Breast epithelium (tissue), 4 donors: Measurements from ENCODE around the gene CCDC102A. TPM values are rescaled to one million over a fixed set of nuclear protein-coding genes. Genes with fewer than 3 reads are reported as not detected.

Experiments used
- DNase-seq, 2 donors: peaks; one replicate each; pipeline ENCODE4 v3.0.0-alpha.2; 2019; ENCODE audit warnings: low spot score in 2 of 2
- H3K27ac ChIP-seq, 2 donors: fragments of 200-600 bp; sonication (generic) in 1 of 2; one replicate each; pipeline ENCODE4 v1.5.1; 2016 to 2019; ENCODE audit warnings: mild to moderate bottlenecking in 1 of 2
- H3K27me3 ChIP-seq, 2 donors: fragments of 200-600 bp; sonication (generic) in 1 of 2; one replicate each; pipeline versions ENCODE4 v1.5.1 to v1.6.0; 2017 to 2019; ENCODE audit warnings: control low read depth in 1 of 2, mild to moderate bottlenecking in 1 of 2
- H3K36me3 ChIP-seq: fragments of 200-600 bp; one replicate; pipeline ENCODE4 v1.5.1; 2019
- H3K4me1 ChIP-seq, 2 donors: fragments of 200-600 bp; sonication (generic); one replicate each; pipeline ENCODE4 v1.5.1; 2016 to 2019; ENCODE audit warnings: control low read depth in 1 of 2
- H3K4me3 ChIP-seq, 3 donors: fragments of 200-600 bp; sonication (generic); 1 replicate in 2 of 3; 2 replicates in 1 of 3; pipeline ENCODE4 v1.5.1; 2016 to 2019; ENCODE audit warnings: mild to moderate bottlenecking in 3 of 3, moderate library complexity in 2 of 3
- H3K9me3 ChIP-seq, 2 donors: fragments of 200-600 bp; sonication (generic) in 1 of 2; one replicate each; pipeline ENCODE4 v1.5.1; 2016 to 2019; ENCODE audit warnings: control low read depth in 1 of 2
- CTCF ChIP-seq, 3 donors: fragments of 450-650 bp; IDR thresholded peaks; one replicate each; pipeline ENCODE4 v1.5.1; 2016 to 2017; ENCODE audit warnings: antibody characterized with exemption in 3 of 3, mild to moderate bottlenecking in 3 of 3, moderate library complexity in 3 of 3
- POLR2A ChIP-seq: fragments of 450-650 bp; IDR thresholded peaks from one replicate; pipeline ENCODE4 v1.6.1; 2016; ENCODE audit warnings: antibody characterized with exemption, mild to moderate bottlenecking, moderate library complexity
- POLR2AphosphoS5 ChIP-seq, 3 donors: sonication (generic); formaldehyde crosslinking; IDR thresholded peaks; one replicate each; pipeline ENCODE4 v1.6.1; 2017; ENCODE audit warnings: antibody characterized with exemption in 3 of 3
- intact Hi-C: fragments of 100-400 bp; cut with DNase I; formaldehyde crosslinking; loops from one replicate; pipeline ENCODE4 v1.15.1; 2023; ENCODE audit warnings: low total_unique reads
- total RNA-seq, 3 donors: library from RNA; depleted of rRNA; stranded (reverse); fragments of >200 nt; gene quantifications; one replicate each; pipeline ENCODE4 v1.1.0, GENCODE V29; 2016

The CCDC102A gene
- total RNA-seq, 3 donors from 2014 or later = 6.7 to 15.1 (median 12.1) TPM

- Histone ChIP-seq H3K27ac (peak overlapping the region in 1 of 2 donors; percentile 58), H3K4me1 (no peaks in the 10 kb centered on the region), H3K36me3 (peaks cover 4% of the 10 kb centered on the region), H3K4me3 (no peak overlapping the region), H3K9me3 (no peaks in the 10 kb centered on the region), H3K27me3 (no peaks in the 10 kb centered on the region)
- DNase-seq = peak in 1 of 2 donors; percentile 10
- TF ChIP-seq POLR2A (no peak), CTCF (IDR thresholded peaks at IDR 0.05) (no peak), POLR2AphosphoS5 (IDR thresholded peaks at IDR 0.05) (no peak)
- intact Hi-C loops = no loop called here
Observed at GRCh38 chr16:57472665-57473060, 63.7 kb downstream of the CCDC102A start.

- Histone ChIP-seq H3K4me3 (no peak overlapping the region), H3K27me3 (no peaks in the 10 kb centered on the region), H3K27ac (peak overlapping the region in 1 of 2 donors; percentile 58), H3K36me3 (peaks cover 4% of the 10 kb centered on the region), H3K4me1 (no peaks in the 10 kb centered on the region), H3K9me3 (no peaks in the 10 kb centered on the region)
- peak in 1 of 2 donors; percentile 34 for DNase-seq
- no peak for TF ChIP-seq POLR2AphosphoS5 (IDR thresholded peaks at IDR 0.05)
- TF ChIP-seq POLR2A = no peak
- no peak for TF ChIP-seq CTCF (IDR thresholded peaks at IDR 0.05)
- intact Hi-C loops = no loop called here
Observed at GRCh38 chr16:57471852-57472664, 64.3 kb downstream of the CCDC102A start.

- Histone ChIP-seq H3K27me3 (no peaks in the 10 kb centered on the region), H3K4me1 (no peaks in the 10 kb centered on the region), H3K9me3 (no peaks in the 10 kb centered on the region), H3K4me3 (no peak overlapping the region), H3K27ac (peak overlapping the region in 1 of 2 donors; percentile 2), H3K36me3 (peaks cover 4% of the 10 kb centered on the region)
- TF ChIP-seq POLR2A (no peak), CTCF (IDR thresholded peaks at IDR 0.05) (no peak), POLR2AphosphoS5 (IDR thresholded peaks at IDR 0.05) (no peak)
- no peak for DNase-seq
- intact Hi-C loops = no loop called here
Observed at GRCh38 chr16:57471209-57471608, 65.2 kb downstream of the CCDC102A start.

GRCh38 chr16:57470711-57471110 is 65.7 kb downstream of the CCDC102A start:
- DNase-seq = peak; percentile 14 to 55
- Histone ChIP-seq H3K36me3 (peaks cover 4% of the 10 kb centered on the region), H3K27ac (peak overlapping the region in 1 of 2 donors; percentile 22), H3K4me3 (no peak overlapping the region), H3K4me1 (no peaks in the 10 kb centered on the region), H3K9me3 (no peaks in the 10 kb centered on the region), H3K27me3 (no peaks in the 10 kb centered on the region)
- intact Hi-C loops = no loop called here
- TF ChIP-seq POLR2AphosphoS5 (IDR thresholded peaks at IDR 0.05) = no peak
- no peak for TF ChIP-seq POLR2A
- no peak for TF ChIP-seq CTCF (IDR thresholded peaks at IDR 0.05)

- Histone ChIP-seq H3K27ac (peak overlapping the region in 1 of 2 donors; percentile 22), H3K4me3 (no peak overlapping the region), H3K27me3 (no peaks in the 10 kb centered on the region), H3K9me3 (no peaks in the 10 kb centered on the region), H3K36me3 (peaks cover 4% of the 10 kb centered on the region), H3K4me1 (no peaks in the 10 kb centered on the region)
- intact Hi-C loops = no loop called here
- TF ChIP-seq POLR2AphosphoS5 (IDR thresholded peaks at IDR 0.05) = peak in 1 of 3 donors; percentile 26
- no peak for TF ChIP-seq CTCF (IDR thresholded peaks at IDR 0.05)
- TF ChIP-seq POLR2A = no peak
- peak; percentile 49 for DNase-seq
Observed at GRCh38 chr16:57469917-57470470, 66.4 kb downstream of the CCDC102A start.
